HepG2 (cell line): ENCODE measurements around the gene SOCS3. TPM values are rescaled to one million over a fixed set of nuclear protein-coding genes. Genes with fewer than 3 reads are reported as not detected.

ENCODE experiments used
- ATAC-seq: fragments of 200-7000 bp; cut with Tn5 transposase; 3 replicates; pipeline ENCODE4 v1.9.1; 2020; ENCODE audit warnings: mild to moderate bottlenecking, moderate library complexity
- BruUV-seq: library from RNA; stranded (reverse); fragments of 400-500 nt; replicated peaks from 2 replicates; lab custom pipeline; 2021; lab: Mats Ljungman, UMichigan
- CTCF ChIA-PET: fragments of 300-600 bp; formaldehyde crosslinking; extraction: SDS; loops from one replicate; lab custom pipeline; 2021; ENCODE audit warnings: low total read pairs, inconsistent platforms, low intra/inter-chr PET ratio; lab: Yijun Ruan, JAX
- POLR2A ChIA-PET: fragments of 350-600 bp; sonication (Branson Sonifier 250); formaldehyde crosslinking; loops from one replicate; lab custom pipeline; 2020; ENCODE audit warnings: antibody characterized with exemption, inconsistent platforms; lab: Yijun Ruan, JAX
- DNase-seq: peaks from one replicate; pipeline ENCODE4 v3.0.0-alpha.2; 2015; ENCODE audit warnings: low spot score
- FAIRE-seq: peaks from 3 replicates; lab custom pipeline; 2011; peaks lifted over from hg19 to GRCh38; lab: Jason Lieb, UNC
- H2AFZ ChIP-seq: one replicate; pipeline ENCODE4 v1.6.1; 2011; ENCODE audit warnings: low read length, inconsistent platforms
- H3K27ac ChIP-seq: fragments of 300-600 bp; 3 replicates; pipeline ENCODE4 v1.8.0; 2011; ENCODE audit warnings: mixed run types, mild to moderate bottlenecking, mixed read lengths, low read length, inconsistent platforms; ENCODE audit not compliant: insufficient read depth; ENCODE audit errors: extremely low read length
- H3K27me3 ChIP-seq, 2 experiments: fragments of 200-600 bp in 1 of 2; 2 replicates in 1 of 2; 3 replicates in 1 of 2; pipeline versions ENCODE4 v1.6.0 to v1.8.0; 2011; ENCODE audit warnings: low read length in 2 of 2, mild to moderate bottlenecking in 2 of 2, moderate library complexity in 2 of 2, inconsistent platforms in 1 of 2; ENCODE audit not compliant: insufficient read depth in 2 of 2, control insufficient read depth in 1 of 2
- H3K36me3 ChIP-seq, 2 experiments: fragments of 200-600 bp in 1 of 2; replicated peaks in 1 of 2; 2 replicates in 1 of 2; 3 replicates in 1 of 2; pipeline versions ENCODE4 v1.5.1 to v1.8.0; 2011; ENCODE audit warnings: low read length in 2 of 2, inconsistent platforms in 1 of 2; ENCODE audit not compliant: insufficient read depth in 2 of 2, control insufficient read depth in 1 of 2
- H3K4me1 ChIP-seq: 2 replicates; pipeline ENCODE4 v1.5.1; 2012; ENCODE audit warnings: low read length, inconsistent platforms; ENCODE audit not compliant: insufficient read depth
- H3K4me2 ChIP-seq: 2 replicates; pipeline ENCODE4 v1.6.0; 2011; ENCODE audit warnings: low read depth, low read length, inconsistent platforms
- H3K4me3 ChIP-seq, 3 experiments: fragments of 200-600 bp in 1 of 3; sonication (generic), shearing (Covaris generic) in 1 of 3; replicated peaks in 1 of 3; 2 replicates each; pipeline ENCODE4 v1.5.1; 2011 to 2016; ENCODE audit warnings: low read length in 3 of 3, inconsistent platforms in 2 of 3, low read depth in 2 of 3, mild to moderate bottlenecking in 2 of 3, control low read depth in 1 of 3, mixed read lengths in 1 of 3; ENCODE audit not compliant: insufficient read depth in 1 of 3
- H3K79me2 ChIP-seq: one replicate; pipeline ENCODE4 v1.6.1; 2011; ENCODE audit warnings: low read length, inconsistent platforms; ENCODE audit not compliant: insufficient read depth
- H3K9ac ChIP-seq: 2 replicates; pipeline ENCODE4 v1.6.0; 2011; ENCODE audit warnings: mild to moderate bottlenecking, low read depth, low read length, inconsistent platforms; ENCODE audit not compliant: insufficient read depth
- H3K9me3 ChIP-seq: 2 replicates; pipeline ENCODE4 v1.5.1; 2012; ENCODE audit warnings: mild to moderate bottlenecking, low read length
- H4K20me1 ChIP-seq: 2 replicates; pipeline ENCODE4 v1.6.0; 2011; ENCODE audit warnings: inconsistent platforms, mild to moderate bottlenecking, low read length, moderate library complexity; ENCODE audit not compliant: insufficient read depth
- DR1 ChIP-seq: sonication (generic); formaldehyde crosslinking; IDR thresholded peaks from 2 replicates; pipeline ENCODE4 v1.8.0; 2021; ENCODE audit warnings: mild to moderate bottlenecking, missing genetic modification reagents, inconsistent platforms
- KDM5B ChIP-seq: sonication (generic); formaldehyde crosslinking; IDR thresholded peaks from 2 replicates; pipeline ENCODE4 v1.4.0; 2020; ENCODE audit warnings: missing genetic modification reagents, mild to moderate bottlenecking, borderline replicate concordance
- MTA1 ChIP-seq: sonication (generic); formaldehyde crosslinking; IDR thresholded peaks from 2 replicates; pipeline ENCODE4 v1.4.0; 2020; ENCODE audit warnings: missing genetic modification reagents, mild to moderate bottlenecking, borderline replicate concordance
- RFXANK ChIP-seq: IDR thresholded peaks from 2 replicates; pipeline ENCODE4 v1.6.1; 2016
- ZBTB33 ChIP-seq: sonication (generic); formaldehyde crosslinking; IDR thresholded peaks from 2 replicates; pipeline ENCODE4 v1.4.0; 2020; ENCODE audit warnings: missing genetic modification reagents
- ZNF124 ChIP-seq: sonication (generic); formaldehyde crosslinking; IDR thresholded peaks from 2 replicates; pipeline ENCODE4 v1.4.0; 2020; ENCODE audit warnings: missing genetic modification reagents
- ZNF253 ChIP-seq: sonication (generic); formaldehyde crosslinking; IDR thresholded peaks from 2 replicates; pipeline ENCODE4 v1.8.0; 2022; ENCODE audit warnings: mild to moderate bottlenecking, missing genetic modification reagents, borderline replicate concordance
- WGBS: methylation state at CpG from one replicate; pipeline ENCODE4 v1.1.6; 2017; ENCODE audit warnings: low lambda C conversion rate; 5-methylcytosine and 5-hydroxymethylcytosine counted together
- in situ Hi-C: cut with HindIII; loops from 2 replicates; pipeline ENCODE4 v1.10.0; 2017; ENCODE audit warnings: low pct_unique_long_range_greater_than_20kb; ENCODE audit not compliant: extremely low pct_ligation_motif_present
- intact Hi-C: fragments of 100-400 bp; cut with micrococcal nuclease; formaldehyde crosslinking; loops from one replicate; pipeline ENCODE4 v1.10.0; 2022; ENCODE audit not compliant: unreplicated experiment
- polyA plus RNA-seq, 8 experiments: library from polyadenylated mRNA; depleted of rRNA in 3 of 8; stranded (reverse) in 7 of 8; unstranded in 1 of 8; fragments of >200 nt; fragmentation: Illumina TruSeq in 4 of 8; extraction: Trizol in 4 of 8; gene quantifications; 2 replicates each; pipeline versions ENCODE4 v1.2.1 to v1.2.3, GENCODE V29; 2011 to 2016; ENCODE audit warnings: low read depth in 4 of 8, missing spikeins in 1 of 8, mixed read lengths in 1 of 8; ENCODE audit not compliant: insufficient read depth in 1 of 8
- total RNA-seq, 5 experiments: library from RNA; depleted of rRNA; stranded (reverse); fragments of >200 nt; fragmentation: Illumina TruSeq; extraction: Trizol; gene quantifications; 2 replicates each; pipeline ENCODE4 v1.2.3, GENCODE V29; 2016; ENCODE audit warnings: low read depth in 1 of 5

Gene SOCS3
- total and polyA plus RNA-seq, 2 of the 13 experiments (the other 11 are each of a cell fraction or from before 2014, with no cell fraction given), result 0.77 to 2.4 TPM

GRCh38 chr17:78364436-78365281 is 4.8 kb upstream of the SOCS3 start:
- intact Hi-C loops (loop anchor here (2.0 kb wide), 1 partner anchor 32 kb away; no protein-coding TSS in a partner anchor), in situ Hi-C loops (loop anchor here (5.0 kb wide), 1 partner anchor 58 kb away; no protein-coding TSS in a partner anchor)
- Histone ChIP-seq H3K9ac (no peak overlapping the region), H3K4me2 (no peak overlapping the region), H2AFZ (no peak overlapping the region), H3K9me3 (no peaks in the 10 kb centered on the region), H3K27ac (no peak overlapping the region), H3K4me1 (peaks cover 41% of the 10 kb centered on the region), H3K36me3 (no peaks in the 10 kb centered on the region), H3K4me3 (no peak overlapping the region), H3K79me2 (no peaks in the 10 kb centered on the region), H3K27me3 (peaks cover 20 to 81% of the 10 kb centered on the region in 2 experiments), H4K20me1 (no peaks in the 10 kb centered on the region; the same call in 1 of the 2 replicates)
- BruUV-seq, result no TSS peak
- ChIA-PET CTCF (no interaction called here), POLR2A (interaction anchor here (1.0 to 2.6 kb wide), 4 partner anchors 8 to 57 kb away, joined by 3 to 8 read pairs (median 3); no protein-coding TSS in a partner anchor)
- DNase-seq, result no peak
- 45% methylated on average over 26 of the region's 26 CpGs for WGBS
- no peak for FAIRE-seq
- ATAC-seq, result no peak
- 0 out of 2 replicates have a peak, but pooled peaks have one; percentile 23 for TF ChIP-seq KDM5B
- 0 out of 2 replicates have a peak, but pooled peaks have one; percentile 40 for TF ChIP-seq ZNF253
- TF ChIP-seq DR1, result peak; percentile 12; the same call in 1 of the 2 replicates
- no peak for TF ChIP-seq MTA1 (CRISPR knock-in tag)
- no peak for TF ChIP-seq RFXANK
- peak; percentile 71; the same call in 1 of the 2 replicates for TF ChIP-seq ZBTB33 (CRISPR knock-in tag)
- no peak for TF ChIP-seq ZNF124 (CRISPR knock-in tag)
